Measurements from ENCODE around the gene RNF169. TPM values are rescaled to one million over a fixed set of nuclear protein-coding genes. Genes with fewer than 3 reads are reported as not detected.

The RNF169 gene
- total RNA-seq, 1 donor from 2014 or later, result 21.3 TPM

DNA sequence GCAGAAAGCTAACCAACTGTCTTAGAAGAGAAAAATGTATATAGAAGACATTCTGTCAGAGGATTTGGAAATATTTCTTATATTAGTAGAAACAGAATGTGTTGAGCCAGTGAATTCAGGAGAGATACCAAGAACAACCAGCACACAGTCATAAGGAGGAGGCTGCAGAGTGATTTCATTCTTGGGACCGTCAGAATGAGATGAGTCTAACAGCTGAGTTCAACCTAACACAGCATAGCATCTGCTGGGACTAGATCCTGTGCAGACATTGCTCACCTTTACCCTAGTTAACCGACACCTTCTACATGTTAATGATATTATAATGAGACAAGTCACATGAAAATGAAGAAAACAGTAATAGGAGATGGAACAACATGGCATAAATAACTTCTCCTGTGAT lies 114.8 kb downstream of the RNF169 start:
- H3K36me3 ChIP-seq, result peaks cover 7% of the 10 kb centered on the region
- H3K9me3 ChIP-seq, result peaks cover 30% of the 10 kb centered on the region
- no peak overlapping the region for H3K4me3 ChIP-seq
- intact Hi-C loops (cut with DNase I), result no loop called here
- TF ChIP-seq, protein P1, sequence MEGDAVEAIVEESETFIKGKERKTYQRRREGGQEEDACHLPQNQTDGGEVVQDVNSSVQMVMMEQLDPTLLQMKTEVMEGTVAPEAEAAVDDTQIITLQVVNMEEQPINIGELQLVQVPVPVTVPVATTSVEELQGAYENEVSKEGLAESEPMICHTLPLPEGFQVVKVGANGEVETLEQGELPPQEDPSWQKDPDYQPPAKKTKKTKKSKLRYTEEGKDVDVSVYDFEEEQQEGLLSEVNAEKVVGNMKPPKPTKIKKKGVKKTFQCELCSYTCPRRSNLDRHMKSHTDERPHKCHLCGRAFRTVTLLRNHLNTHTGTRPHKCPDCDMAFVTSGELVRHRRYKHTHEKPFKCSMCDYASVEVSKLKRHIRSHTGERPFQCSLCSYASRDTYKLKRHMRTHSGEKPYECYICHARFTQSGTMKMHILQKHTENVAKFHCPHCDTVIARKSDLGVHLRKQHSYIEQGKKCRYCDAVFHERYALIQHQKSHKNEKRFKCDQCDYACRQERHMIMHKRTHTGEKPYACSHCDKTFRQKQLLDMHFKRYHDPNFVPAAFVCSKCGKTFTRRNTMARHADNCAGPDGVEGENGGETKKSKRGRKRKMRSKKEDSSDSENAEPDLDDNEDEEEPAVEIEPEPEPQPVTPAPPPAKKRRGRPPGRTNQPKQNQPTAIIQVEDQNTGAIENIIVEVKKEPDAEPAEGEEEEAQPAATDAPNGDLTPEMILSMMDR (IDR thresholded peaks at IDR 0.05), result no peak
- H3K27ac ChIP-seq, result no peak overlapping the region
- H3K27me3 ChIP-seq, result no peaks in the 10 kb centered on the region
- H3K4me1 ChIP-seq, result no peaks in the 10 kb centered on the region
- ATAC-seq (no peak), DNase-seq (no peak)

DNA sequence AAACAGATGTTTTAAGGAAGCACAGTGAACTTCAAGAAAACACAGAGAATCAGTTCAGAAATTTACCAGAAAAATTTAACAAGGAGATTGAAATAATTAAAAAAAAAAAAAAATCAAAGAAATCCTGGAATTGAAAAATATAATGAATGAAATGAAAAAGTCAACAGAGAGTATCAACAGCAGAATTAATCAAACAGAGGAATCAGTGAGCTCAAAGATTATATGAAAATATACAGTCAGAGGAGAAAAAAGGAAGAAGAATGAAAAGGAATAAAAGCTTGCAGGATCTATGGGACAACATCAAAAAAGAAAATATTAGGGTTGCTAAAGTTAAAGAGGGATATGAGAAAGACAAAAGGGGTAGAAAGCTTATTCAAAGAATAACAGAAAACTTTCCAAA lies 117.9 kb downstream of the RNF169 start:
- Histone ChIP-seq H3K27me3 (no peaks in the 10 kb centered on the region), H3K27ac (no peak overlapping the region), H3K4me3 (no peak overlapping the region), H3K36me3 (peaks cover 7% of the 10 kb centered on the region), H3K9me3 (peaks cover 55% of the 10 kb centered on the region), H3K4me1 (no peaks in the 10 kb centered on the region)
- TF ChIP-seq, protein P1 (IDR thresholded peaks at IDR 0.05), result no peak
- ATAC-seq (no peak), DNase-seq (no peak)
- intact Hi-C loops (cut with DNase I), result no loop called here

DNA sequence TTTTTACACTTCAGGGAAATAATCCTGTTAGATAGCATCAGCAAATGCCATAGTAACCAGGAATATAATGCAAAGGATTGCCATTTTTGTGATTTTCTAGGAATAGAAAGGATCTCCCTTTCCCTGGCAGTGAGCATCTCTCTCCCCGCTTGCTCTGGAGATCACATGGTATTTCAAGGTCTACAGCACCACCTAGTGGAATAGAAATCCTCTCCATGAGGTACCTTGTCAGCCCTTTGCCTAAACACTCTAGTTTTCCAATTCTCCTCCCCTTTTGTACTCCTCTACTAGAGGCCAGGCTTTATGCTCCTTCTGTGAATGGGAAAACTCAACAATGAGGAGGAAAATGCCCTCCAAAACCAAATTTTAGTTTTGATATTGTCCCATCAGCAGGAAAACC lies 121.8 kb downstream of the RNF169 start:
- intact Hi-C loops (cut with DNase I), result no loop called here
- H3K27me3 ChIP-seq, result no peaks in the 10 kb centered on the region
- H3K4me3 ChIP-seq, result no peak overlapping the region
- no peaks in the 10 kb centered on the region for H3K36me3 ChIP-seq
- ATAC-seq (peak; percentile 81), DNase-seq (no peak)
- H3K9me3 ChIP-seq, result peaks cover 73% of the 10 kb centered on the region
- H3K4me1 ChIP-seq, result no peaks in the 10 kb centered on the region
- no peak overlapping the region for H3K27ac ChIP-seq
- TF ChIP-seq, protein P1 (IDR thresholded peaks at IDR 0.05), result peak; percentile 33

DNA sequence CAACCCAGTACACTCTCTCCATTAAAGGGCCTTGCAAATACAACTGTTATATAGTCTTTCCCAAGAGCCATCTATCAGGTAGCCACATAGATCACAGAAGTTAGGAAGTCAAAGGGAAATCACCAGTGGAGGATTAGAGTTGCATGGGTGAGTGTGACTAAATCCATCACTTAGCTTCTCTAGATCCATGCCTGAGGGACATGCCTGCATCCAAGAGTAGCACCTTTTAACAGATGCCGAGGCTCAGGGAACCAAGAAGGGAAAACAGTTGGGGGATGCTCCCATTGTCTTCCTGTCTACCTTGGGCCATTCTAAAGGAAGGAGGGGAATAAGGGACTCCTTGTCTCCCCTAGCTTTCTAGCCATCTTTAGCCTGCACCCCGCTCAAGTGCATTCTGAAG lies 122.4 kb downstream of the RNF169 start:
- Histone ChIP-seq H3K4me1 (no peaks in the 10 kb centered on the region), H3K27me3 (no peaks in the 10 kb centered on the region), H3K36me3 (no peaks in the 10 kb centered on the region), H3K4me3 (no peak overlapping the region), H3K9me3 (peaks cover 70% of the 10 kb centered on the region), H3K27ac (no peak overlapping the region)
- TF ChIP-seq, protein P1 (IDR thresholded peaks at IDR 0.05), result no peak
- ATAC-seq (no peak), DNase-seq (no peak)
- intact Hi-C loops (cut with DNase I), result no loop called here

DNA sequence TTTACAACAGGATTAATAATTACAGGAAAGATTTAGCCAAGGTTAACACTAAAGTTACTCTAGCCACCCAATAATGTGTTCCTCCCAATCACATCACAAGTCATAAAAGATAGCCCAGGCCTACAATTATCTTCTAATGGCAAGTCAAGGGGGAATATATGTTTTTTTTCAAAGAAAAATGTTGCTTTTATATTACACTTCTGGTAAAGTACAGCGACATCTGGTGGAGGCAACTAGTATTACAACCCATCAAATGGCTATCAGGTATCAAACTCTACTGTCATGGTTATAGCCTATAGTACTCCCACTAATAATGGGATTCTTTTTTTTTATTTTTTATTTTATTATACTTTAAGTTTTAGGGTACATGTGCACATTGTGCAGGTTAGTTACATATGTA lies 128.5 kb downstream of the RNF169 start:
- Histone ChIP-seq H3K27me3 (no peaks in the 10 kb centered on the region), H3K4me3 (no peak overlapping the region), H3K36me3 (no peaks in the 10 kb centered on the region), H3K27ac (no peak overlapping the region), H3K9me3 (peaks cover 17% of the 10 kb centered on the region), H3K4me1 (no peaks in the 10 kb centered on the region)
- intact Hi-C loops (cut with DNase I), result no loop called here
- TF ChIP-seq, protein P1 (IDR thresholded peaks at IDR 0.05), result peak; percentile 57
- no peak for ATAC-seq
- no peak for DNase-seq

Small RNA genes lying within 50 kb of the gene (microRNA-seq; reads per million reads assigned to microRNA genes)
- gene MIR4696 (ENCODE audit: borderline microRNAs expressed), result not detected

Other genes starting within 250 kb of the RNF169 start
- gene POLD3, start 156.3 kb upstream of the RNF169 start, total RNA-seq, result 16.7 TPM
- 1.6 TPM for gene CHRDL2, start 17.4 kb upstream of the RNF169 start, total RNA-seq
- gene XRRA1, start 200.2 kb downstream of the RNF169 start, total RNA-seq, result 10.6 TPM
- 178 TPM for gene SPCS2, start 200.4 kb downstream of the RNF169 start, total RNA-seq
- 9.6 TPM for gene NEU3, start 240.1 kb downstream of the RNF169 start, total RNA-seq